K562 (cell line): ENCODE measurements around the gene ZNF236. TPM values are rescaled to one million over a fixed set of nuclear protein-coding genes. Genes with fewer than 3 reads are reported as not detected.
A peak's percentile ranks its signal among the peaks of the same experiment; 100 is the strongest.

Experiments used
- BHLHE40 ChIP-seq: IDR thresholded peaks from 2 replicates; pipeline ENCODE4 v1.6.1; 2011; ENCODE audit warnings: low read length, improper control_type of control experiment
- CREM ChIP-seq: IDR thresholded peaks from 2 replicates; pipeline ENCODE4 v1.6.1; 2014; ENCODE audit warnings: antibody characterized with exemption, low read depth
- HDAC3 ChIP-seq: fragments of 450-650 bp; IDR thresholded peaks from 2 replicates; pipeline ENCODE4 v1.6.1; 2018; ENCODE audit warnings: borderline replicate concordance, mild to moderate bottlenecking, moderate library complexity; ENCODE audit not compliant: partially characterized antibody
- NEUROD1 ChIP-seq: fragments of 150-350 bp; IDR thresholded peaks from 2 replicates; pipeline ENCODE4 v1.6.1; 2014; ENCODE audit warnings: borderline replicate concordance, low read length, low read depth; ENCODE audit not compliant: partially characterized antibody
- RAD21 ChIP-seq, 2 experiments: fragments of 250-450 bp in 1 of 2; fragments of 450-650 bp in 1 of 2; sonication (Bioruptor Pico) in 1 of 2; formaldehyde crosslinking in 1 of 2; IDR thresholded peaks in 1 of 2; conservative IDR thresholded peaks in 1 of 2; 2 replicates each; pipeline versions ENCODE4 v1.4.0 to v1.8.0; 2020 to 2022; ENCODE audit warnings: mild to moderate bottlenecking in 2 of 2, moderate library complexity in 1 of 2
- RAD51 ChIP-seq: fragments of 450-650 bp; IDR thresholded peaks from 2 replicates; pipeline ENCODE4 v1.7.1; 2016; ENCODE audit warnings: low read depth, mild to moderate bottlenecking, borderline replicate concordance
- SUPT5H ChIP-seq: fragments of 450-650 bp; IDR thresholded peaks from 2 replicates; pipeline ENCODE4 v1.6.1; 2016
- TBP ChIP-seq: optimal IDR thresholded peaks from 2 replicates; pipeline ENCODE3; 2011; ENCODE audit warnings: low read depth, low read length, improper control_type of control experiment
- TSC22D4 ChIP-seq: fragments of 450-650 bp; IDR thresholded peaks from 2 replicates; pipeline ENCODE4 v1.6.1; 2016; ENCODE audit warnings: missing genetic modification characterization, missing biosample characterization, control low read depth
- ZBTB8A ChIP-seq: fragments of 450-650 bp; IDR thresholded peaks from 2 replicates; pipeline ENCODE4 v1.6.1; 2018; ENCODE audit warnings: mild to moderate bottlenecking, moderate library complexity; ENCODE audit not compliant: partially characterized antibody
- ZNF121 ChIP-seq: sonication (generic); formaldehyde crosslinking; conservative IDR thresholded peaks from 2 replicates; pipeline ENCODE4 v1.8.0; 2022; ENCODE audit warnings: missing genetic modification reagents
- ZNF41 ChIP-seq: fragments of 250-450 bp; sonication (Bioruptor Pico); conservative IDR thresholded peaks from 2 replicates; pipeline ENCODE4 v1.4.0; 2020; ENCODE audit warnings: mild to moderate bottlenecking
- polyA plus RNA-seq, 8 experiments: library from polyadenylated mRNA; depleted of rRNA in 4 of 8; stranded (reverse) in 5 of 8; unstranded in 3 of 8; fragments of >200 nt; fragmentation: Nextera tagmentation in 2 of 8; fragmentation: Illumina TruSeq in 1 of 8; extraction: Ambion mirVana in 2 of 8; extraction: Trizol in 1 of 8; gene quantifications; 2 replicates each; pipeline versions ENCODE4 v1.2.1 to v1.2.3, GENCODE V29; 2011 to 2014; ENCODE audit warnings: inconsistent platforms in 1 of 8, missing spikeins in 1 of 8
- total RNA-seq, 7 experiments: library from RNA; depleted of rRNA in 6 of 7; stranded (reverse); fragments of >200 nt in 6 of 7; fragmentation: Illumina TruSeq in 2 of 7; extraction: Trizol in 2 of 7; gene quantifications; 2 replicates each; pipeline versions ENCODE4 v1.2.1 to v1.2.3, GENCODE V29; 2011 to 2021; ENCODE audit warnings: low replicate concordance in 1 of 7
- TF ChIP-seq, protein P1 (sequence below), 2 experiments: IDR thresholded peaks; 2 replicates each; pipeline ENCODE4 v1.6.1; 2012; ENCODE audit warnings: improper control_type of control experiment in 2 of 2, low read depth in 2 of 2, low read length in 2 of 2, borderline replicate concordance in 1 of 2
- TF ChIP-seq, protein P2 (sequence below): fragments of 250-450 bp; sonication (Bioruptor Pico); IDR thresholded peaks from 2 replicates; pipeline ENCODE4 v1.5.0; 2021
- TF ChIP-seq, protein P3 (sequence below), 3 experiments: IDR thresholded peaks in 2 of 3; conservative IDR thresholded peaks in 1 of 3; 2 replicates each; pipeline ENCODE4 v1.5.1; 2011 to 2012; ENCODE audit warnings: low read length in 3 of 3, mild to moderate bottlenecking in 3 of 3, control low read depth in 2 of 3, improper control_type of control experiment in 1 of 3, inconsistent platforms in 1 of 3, low read depth in 1 of 3, mixed read lengths in 1 of 3, moderate library complexity in 1 of 3; ENCODE audit not compliant: insufficient read depth in 2 of 3
- TF ChIP-seq, protein P4 (sequence below): sonication (generic); IDR thresholded peaks from 2 replicates; pipeline ENCODE4 v1.6.1; 2016
- TF ChIP-seq, protein P5 (sequence below): sonication (generic); formaldehyde crosslinking; IDR thresholded peaks from 2 replicates; pipeline ENCODE4 v1.8.1; 2023; ENCODE audit warnings: mild to moderate bottlenecking, missing genetic modification reagents, moderate library complexity
- TF ChIP-seq, protein P6 (sequence below): fragments of 250-450 bp; sonication (Bioruptor Pico); IDR thresholded peaks from 2 replicates; pipeline ENCODE4 v1.8.0; 2021; ENCODE audit warnings: mild to moderate bottlenecking, moderate library complexity

Gene ZNF236
- total and polyA plus RNA-seq, 9 of the 15 experiments (the other 6 are each of a cell fraction or from before 2014, with no cell fraction given): 0.35 to 8.7 (median 3.4) TPM

DNA sequence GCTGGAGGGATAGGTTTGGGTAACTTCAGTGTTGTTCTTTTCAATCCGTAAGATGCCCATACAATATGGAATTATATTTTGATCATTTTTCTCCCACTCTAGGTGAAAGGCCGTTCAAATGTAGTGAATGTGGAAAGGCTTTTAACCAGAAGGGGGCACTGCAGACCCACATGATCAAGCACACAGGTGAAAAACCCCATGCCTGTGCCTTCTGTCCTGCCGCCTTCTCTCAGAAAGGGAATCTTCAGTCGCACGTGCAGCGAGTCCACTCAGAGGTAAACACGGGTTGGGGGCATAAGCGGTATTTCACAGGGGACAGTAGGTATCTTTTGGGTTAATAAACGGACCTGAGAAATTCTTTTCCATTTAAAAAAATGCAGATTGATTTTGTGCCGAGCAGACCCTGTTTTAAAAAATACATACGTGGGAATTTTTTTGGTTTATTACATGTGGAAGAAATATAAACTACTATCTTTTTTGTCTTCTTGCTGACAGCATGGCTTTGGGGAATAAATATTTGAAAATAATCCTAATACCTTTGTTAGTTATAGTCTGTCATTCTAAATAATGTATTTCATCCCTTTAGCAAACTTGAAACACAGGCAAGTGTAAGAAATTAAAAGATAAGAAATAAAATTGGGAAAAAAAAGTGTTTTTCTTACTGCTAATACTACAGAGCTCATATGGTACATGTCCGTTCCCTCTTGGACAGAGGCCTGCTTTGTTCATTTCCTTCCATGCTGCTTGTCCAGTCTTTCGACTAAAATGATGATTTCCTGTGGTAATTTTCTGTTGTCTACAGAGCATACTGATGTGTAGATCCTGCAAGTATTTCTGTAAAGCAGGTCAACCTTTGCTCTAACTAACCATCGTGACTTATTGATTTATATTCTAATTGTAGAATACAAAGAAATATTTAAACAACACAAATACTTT, 53.3 kb downstream of the ZNF236 start (continued):
- TF ChIP-seq BHLHE40: 0 out of 2 replicates have a peak, but pooled peaks have one; percentile 34
- no peak for TF ChIP-seq HDAC3
- TF ChIP-seq RAD51: no peak
- TF ChIP-seq ZNF41 (CRISPR knock-in tag): no peak
- TF ChIP-seq, protein P1, sequence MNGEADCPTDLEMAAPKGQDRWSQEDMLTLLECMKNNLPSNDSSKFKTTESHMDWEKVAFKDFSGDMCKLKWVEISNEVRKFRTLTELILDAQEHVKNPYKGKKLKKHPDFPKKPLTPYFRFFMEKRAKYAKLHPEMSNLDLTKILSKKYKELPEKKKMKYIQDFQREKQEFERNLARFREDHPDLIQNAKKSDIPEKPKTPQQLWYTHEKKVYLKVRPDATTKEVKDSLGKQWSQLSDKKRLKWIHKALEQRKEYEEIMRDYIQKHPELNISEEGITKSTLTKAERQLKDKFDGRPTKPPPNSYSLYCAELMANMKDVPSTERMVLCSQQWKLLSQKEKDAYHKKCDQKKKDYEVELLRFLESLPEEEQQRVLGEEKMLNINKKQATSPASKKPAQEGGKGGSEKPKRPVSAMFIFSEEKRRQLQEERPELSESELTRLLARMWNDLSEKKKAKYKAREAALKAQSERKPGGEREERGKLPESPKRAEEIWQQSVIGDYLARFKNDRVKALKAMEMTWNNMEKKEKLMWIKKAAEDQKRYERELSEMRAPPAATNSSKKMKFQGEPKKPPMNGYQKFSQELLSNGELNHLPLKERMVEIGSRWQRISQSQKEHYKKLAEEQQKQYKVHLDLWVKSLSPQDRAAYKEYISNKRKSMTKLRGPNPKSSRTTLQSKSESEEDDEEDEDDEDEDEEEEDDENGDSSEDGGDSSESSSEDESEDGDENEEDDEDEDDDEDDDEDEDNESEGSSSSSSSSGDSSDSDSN (IDR thresholded peaks at IDR 0.05; ENCODE audit: borderline replicate concordance in 1 of 2, low read depth in 2 of 2, low read length in 2 of 2): no peak
- TF ChIP-seq, protein P2, sequence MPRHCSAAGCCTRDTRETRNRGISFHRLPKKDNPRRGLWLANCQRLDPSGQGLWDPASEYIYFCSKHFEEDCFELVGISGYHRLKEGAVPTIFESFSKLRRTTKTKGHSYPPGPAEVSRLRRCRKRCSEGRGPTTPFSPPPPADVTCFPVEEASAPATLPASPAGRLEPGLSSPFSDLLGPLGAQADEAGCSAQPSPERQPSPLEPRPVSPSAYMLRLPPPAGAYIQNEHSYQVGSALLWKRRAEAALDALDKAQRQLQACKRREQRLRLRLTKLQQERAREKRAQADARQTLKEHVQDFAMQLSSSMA (CRISPR knock-in tag): no peak
- TF ChIP-seq, protein P3, sequence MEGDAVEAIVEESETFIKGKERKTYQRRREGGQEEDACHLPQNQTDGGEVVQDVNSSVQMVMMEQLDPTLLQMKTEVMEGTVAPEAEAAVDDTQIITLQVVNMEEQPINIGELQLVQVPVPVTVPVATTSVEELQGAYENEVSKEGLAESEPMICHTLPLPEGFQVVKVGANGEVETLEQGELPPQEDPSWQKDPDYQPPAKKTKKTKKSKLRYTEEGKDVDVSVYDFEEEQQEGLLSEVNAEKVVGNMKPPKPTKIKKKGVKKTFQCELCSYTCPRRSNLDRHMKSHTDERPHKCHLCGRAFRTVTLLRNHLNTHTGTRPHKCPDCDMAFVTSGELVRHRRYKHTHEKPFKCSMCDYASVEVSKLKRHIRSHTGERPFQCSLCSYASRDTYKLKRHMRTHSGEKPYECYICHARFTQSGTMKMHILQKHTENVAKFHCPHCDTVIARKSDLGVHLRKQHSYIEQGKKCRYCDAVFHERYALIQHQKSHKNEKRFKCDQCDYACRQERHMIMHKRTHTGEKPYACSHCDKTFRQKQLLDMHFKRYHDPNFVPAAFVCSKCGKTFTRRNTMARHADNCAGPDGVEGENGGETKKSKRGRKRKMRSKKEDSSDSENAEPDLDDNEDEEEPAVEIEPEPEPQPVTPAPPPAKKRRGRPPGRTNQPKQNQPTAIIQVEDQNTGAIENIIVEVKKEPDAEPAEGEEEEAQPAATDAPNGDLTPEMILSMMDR (IDR thresholded peaks at IDR 0.05 in 2 of 3, conservative IDR thresholded peaks at IDR 0.05 in 1 of 3; ENCODE audit: insufficient read depth in 2 of 3, low read depth in 1 of 3, low read length in 3 of 3): peak; percentile 57 to 67 (median 60); a peak in 5 of 6 replicates
- TF ChIP-seq, protein P4, sequence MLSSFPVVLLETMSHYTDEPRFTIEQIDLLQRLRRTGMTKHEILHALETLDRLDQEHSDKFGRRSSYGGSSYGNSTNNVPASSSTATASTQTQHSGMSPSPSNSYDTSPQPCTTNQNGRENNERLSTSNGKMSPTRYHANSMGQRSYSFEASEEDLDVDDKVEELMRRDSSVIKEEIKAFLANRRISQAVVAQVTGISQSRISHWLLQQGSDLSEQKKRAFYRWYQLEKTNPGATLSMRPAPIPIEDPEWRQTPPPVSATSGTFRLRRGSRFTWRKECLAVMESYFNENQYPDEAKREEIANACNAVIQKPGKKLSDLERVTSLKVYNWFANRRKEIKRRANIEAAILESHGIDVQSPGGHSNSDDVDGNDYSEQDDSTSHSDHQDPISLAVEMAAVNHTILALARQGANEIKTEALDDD: no peak
- TF ChIP-seq, protein P5, sequence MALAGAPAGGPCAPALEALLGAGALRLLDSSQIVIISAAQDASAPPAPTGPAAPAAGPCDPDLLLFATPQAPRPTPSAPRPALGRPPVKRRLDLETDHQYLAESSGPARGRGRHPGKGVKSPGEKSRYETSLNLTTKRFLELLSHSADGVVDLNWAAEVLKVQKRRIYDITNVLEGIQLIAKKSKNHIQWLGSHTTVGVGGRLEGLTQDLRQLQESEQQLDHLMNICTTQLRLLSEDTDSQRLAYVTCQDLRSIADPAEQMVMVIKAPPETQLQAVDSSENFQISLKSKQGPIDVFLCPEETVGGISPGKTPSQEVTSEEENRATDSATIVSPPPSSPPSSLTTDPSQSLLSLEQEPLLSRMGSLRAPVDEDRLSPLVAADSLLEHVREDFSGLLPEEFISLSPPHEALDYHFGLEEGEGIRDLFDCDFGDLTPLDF (CRISPR knock-in tag): no peak
- no peak for TF ChIP-seq NEUROD1
- TF ChIP-seq ZNF121: no peak
- peak; percentile 10 to 51; a peak in 2 of 4 replicates for TF ChIP-seq RAD21 (CRISPR knock-in tag; conservative IDR thresholded peaks at IDR 0.05 in 1 of 2, IDR thresholded peaks at IDR 0.05 in 1 of 2)
- TF ChIP-seq CREM: no peak
- TF ChIP-seq ZBTB8A: no peak
- TF ChIP-seq SUPT5H: no peak
- TF ChIP-seq, protein P6, sequence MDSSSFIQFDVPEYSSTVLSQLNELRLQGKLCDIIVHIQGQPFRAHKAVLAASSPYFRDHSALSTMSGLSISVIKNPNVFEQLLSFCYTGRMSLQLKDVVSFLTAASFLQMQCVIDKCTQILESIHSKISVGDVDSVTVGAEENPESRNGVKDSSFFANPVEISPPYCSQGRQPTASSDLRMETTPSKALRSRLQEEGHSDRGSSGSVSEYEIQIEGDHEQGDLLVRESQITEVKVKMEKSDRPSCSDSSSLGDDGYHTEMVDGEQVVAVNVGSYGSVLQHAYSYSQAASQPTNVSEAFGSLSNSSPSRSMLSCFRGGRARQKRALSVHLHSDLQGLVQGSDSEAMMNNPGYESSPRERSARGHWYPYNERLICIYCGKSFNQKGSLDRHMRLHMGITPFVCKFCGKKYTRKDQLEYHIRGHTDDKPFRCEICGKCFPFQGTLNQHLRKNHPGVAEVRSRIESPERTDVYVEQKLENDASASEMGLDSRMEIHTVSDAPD (CRISPR knock-in tag): no peak
- TF ChIP-seq TBP: peak; percentile 66
- no peak for TF ChIP-seq TSC22D4 (tag)
